Ishikawa (cell line): ENCODE results near the gene NHSL2.

Experiments
- CEBPB ChIP-seq: IDR thresholded peaks from 2 replicates; pipeline ENCODE4 v1.6.1; 2012
- CREB1 ChIP-seq: IDR thresholded peaks from 2 replicates; pipeline ENCODE4 v1.6.1; 2012; ENCODE audit warnings: low read depth
- EGR1 ChIP-seq: IDR thresholded peaks from 2 replicates; pipeline ENCODE4 v1.6.1; 2012
- EP300 ChIP-seq: IDR thresholded peaks from 2 replicates; pipeline ENCODE4 v1.6.1; 2012; ENCODE audit warnings: borderline replicate concordance
- FOXM1 ChIP-seq: IDR thresholded peaks from 2 replicates; pipeline ENCODE4 v1.6.1; 2012; ENCODE audit warnings: low read depth, borderline replicate concordance
- NFIC ChIP-seq: IDR thresholded peaks from 2 replicates; pipeline ENCODE4 v1.6.1; 2012
- RAD21 ChIP-seq: IDR thresholded peaks from 2 replicates; pipeline ENCODE4 v1.6.1; 2012; ENCODE audit warnings: low read depth
- TAF1 ChIP-seq: IDR thresholded peaks from 2 replicates; pipeline ENCODE4 v1.6.1; 2012; ENCODE audit warnings: low read depth, mild to moderate bottlenecking
- TCF12 ChIP-seq: IDR thresholded peaks from 2 replicates; pipeline ENCODE4 v1.6.1; 2012; ENCODE audit warnings: low read depth
- TEAD4 ChIP-seq: IDR thresholded peaks from 2 replicates; pipeline ENCODE4 v1.6.1; 2012
- YY1 ChIP-seq: IDR thresholded peaks from 2 replicates; pipeline ENCODE4 v1.6.1; 2012; ENCODE audit warnings: low read depth
- ZBTB7A ChIP-seq: IDR thresholded peaks from 2 replicates; pipeline ENCODE4 v1.6.1; 2012; ENCODE audit warnings: low read depth
- TF ChIP-seq, protein P1 (sequence below): IDR thresholded peaks from 2 replicates; pipeline ENCODE4 v1.6.1; 2012
- TF ChIP-seq, protein P2 (sequence below): IDR thresholded peaks from 2 replicates; pipeline ENCODE4 v1.6.1; 2012
- TF ChIP-seq, protein P3 (sequence below): IDR thresholded peaks from 2 replicates; pipeline ENCODE4 v1.6.1; 2012; ENCODE audit warnings: low read depth, mild to moderate bottlenecking

Gene NHSL2

DNA sequence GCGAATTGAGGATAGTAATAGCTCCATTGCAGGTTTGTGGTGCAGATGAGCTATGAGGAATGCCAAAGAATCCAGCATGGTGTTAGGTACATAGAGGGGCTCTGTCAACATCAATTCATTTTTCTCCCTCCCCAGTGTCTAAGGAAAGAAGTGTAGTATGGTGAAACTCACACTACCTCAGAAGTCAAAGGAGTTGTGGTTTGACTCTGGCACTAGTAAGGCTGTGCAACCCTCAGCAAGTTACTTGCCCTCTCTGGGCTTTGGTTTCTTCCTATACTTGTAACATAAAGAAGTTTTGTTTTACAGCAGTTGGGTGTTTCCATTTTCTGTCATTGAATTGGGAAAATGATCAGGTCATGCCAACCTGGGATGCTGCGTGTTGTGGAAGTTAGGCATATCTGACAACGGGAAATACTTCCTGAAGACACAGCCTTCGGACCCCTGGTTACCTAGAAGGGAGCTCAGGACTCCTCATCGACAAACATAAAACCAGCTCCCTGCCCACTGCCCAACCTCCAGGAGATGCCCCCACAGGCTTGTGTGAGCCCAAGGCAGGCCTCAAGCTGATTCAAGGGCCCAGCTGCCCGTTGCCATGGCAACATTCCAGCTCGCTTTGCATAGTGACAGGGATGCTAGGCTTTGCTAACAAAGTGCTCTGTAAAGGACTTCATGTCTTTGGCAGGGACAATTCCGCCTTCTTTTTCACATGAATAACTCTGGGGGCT is 149.7 kb downstream of the NHSL2 start:
- TF ChIP-seq YY1 (no peak), NFIC (no peak), TEAD4 (no peak), FOXM1 (no peak), EGR1 (no peak), CREB1 (no peak), TCF12 (no peak), TAF1 (no peak), ZBTB7A (no peak), EP300 (no peak), RAD21 (no peak), CEBPB (no peak)
- TF ChIP-seq, protein P1, sequence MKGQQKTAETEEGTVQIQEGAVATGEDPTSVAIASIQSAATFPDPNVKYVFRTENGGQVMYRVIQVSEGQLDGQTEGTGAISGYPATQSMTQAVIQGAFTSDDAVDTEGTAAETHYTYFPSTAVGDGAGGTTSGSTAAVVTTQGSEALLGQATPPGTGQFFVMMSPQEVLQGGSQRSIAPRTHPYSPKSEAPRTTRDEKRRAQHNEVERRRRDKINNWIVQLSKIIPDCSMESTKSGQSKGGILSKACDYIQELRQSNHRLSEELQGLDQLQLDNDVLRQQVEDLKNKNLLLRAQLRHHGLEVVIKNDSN: no peak
- TF ChIP-seq, protein P2, sequence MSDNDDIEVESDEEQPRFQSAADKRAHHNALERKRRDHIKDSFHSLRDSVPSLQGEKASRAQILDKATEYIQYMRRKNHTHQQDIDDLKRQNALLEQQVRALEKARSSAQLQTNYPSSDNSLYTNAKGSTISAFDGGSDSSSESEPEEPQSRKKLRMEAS: no peak
- TF ChIP-seq, protein P3, sequence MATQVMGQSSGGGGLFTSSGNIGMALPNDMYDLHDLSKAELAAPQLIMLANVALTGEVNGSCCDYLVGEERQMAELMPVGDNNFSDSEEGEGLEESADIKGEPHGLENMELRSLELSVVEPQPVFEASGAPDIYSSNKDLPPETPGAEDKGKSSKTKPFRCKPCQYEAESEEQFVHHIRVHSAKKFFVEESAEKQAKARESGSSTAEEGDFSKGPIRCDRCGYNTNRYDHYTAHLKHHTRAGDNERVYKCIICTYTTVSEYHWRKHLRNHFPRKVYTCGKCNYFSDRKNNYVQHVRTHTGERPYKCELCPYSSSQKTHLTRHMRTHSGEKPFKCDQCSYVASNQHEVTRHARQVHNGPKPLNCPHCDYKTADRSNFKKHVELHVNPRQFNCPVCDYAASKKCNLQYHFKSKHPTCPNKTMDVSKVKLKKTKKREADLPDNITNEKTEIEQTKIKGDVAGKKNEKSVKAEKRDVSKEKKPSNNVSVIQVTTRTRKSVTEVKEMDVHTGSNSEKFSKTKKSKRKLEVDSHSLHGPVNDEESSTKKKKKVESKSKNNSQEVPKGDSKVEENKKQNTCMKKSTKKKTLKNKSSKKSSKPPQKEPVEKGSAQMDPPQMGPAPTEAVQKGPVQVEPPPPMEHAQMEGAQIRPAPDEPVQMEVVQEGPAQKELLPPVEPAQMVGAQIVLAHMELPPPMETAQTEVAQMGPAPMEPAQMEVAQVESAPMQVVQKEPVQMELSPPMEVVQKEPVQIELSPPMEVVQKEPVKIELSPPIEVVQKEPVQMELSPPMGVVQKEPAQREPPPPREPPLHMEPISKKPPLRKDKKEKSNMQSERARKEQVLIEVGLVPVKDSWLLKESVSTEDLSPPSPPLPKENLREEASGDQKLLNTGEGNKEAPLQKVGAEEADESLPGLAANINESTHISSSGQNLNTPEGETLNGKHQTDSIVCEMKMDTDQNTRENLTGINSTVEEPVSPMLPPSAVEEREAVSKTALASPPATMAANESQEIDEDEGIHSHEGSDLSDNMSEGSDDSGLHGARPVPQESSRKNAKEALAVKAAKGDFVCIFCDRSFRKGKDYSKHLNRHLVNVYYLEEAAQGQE: no peak

DNA sequence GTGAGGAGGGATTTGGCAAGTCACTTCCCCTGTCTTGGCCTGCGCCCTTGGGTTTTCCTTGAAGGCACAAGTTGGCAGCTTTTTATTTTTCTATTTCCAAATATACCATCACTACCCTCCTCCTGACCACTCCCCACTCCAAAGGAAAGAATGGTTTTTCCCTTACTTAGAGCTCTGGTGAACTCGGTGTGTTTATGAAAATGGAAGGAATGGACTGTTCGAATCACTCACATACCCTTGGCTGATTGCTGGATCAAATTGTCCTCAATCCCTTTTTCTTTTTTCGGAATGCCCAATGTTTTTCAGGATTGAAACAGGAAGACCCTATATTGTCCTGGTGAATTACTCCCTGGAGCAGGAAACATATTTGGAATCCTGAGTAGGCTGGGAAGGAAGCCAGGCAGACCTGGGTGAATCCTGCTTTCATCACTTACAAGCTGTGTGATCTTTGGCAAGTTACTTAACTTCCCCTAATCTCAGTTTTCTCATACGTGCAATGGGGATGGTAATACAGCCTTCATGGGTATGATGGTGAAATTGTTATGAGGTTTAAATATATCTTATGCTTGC is 150.4 kb downstream of the NHSL2 start:
- no peak for TF ChIP-seq NFIC
- TF ChIP-seq ZBTB7A: no peak
- no peak for TF ChIP-seq EP300
- TF ChIP-seq, protein P2: no peak
- TF ChIP-seq CREB1: no peak
- TF ChIP-seq CEBPB: no peak
- TF ChIP-seq TCF12: no peak
- no peak for TF ChIP-seq TEAD4
- no peak for TF ChIP-seq TAF1
- TF ChIP-seq, protein P1: no peak
- no peak for TF ChIP-seq RAD21
- TF ChIP-seq FOXM1: no peak
- TF ChIP-seq EGR1: no peak
- TF ChIP-seq YY1: no peak
- TF ChIP-seq, protein P3: no peak

DNA sequence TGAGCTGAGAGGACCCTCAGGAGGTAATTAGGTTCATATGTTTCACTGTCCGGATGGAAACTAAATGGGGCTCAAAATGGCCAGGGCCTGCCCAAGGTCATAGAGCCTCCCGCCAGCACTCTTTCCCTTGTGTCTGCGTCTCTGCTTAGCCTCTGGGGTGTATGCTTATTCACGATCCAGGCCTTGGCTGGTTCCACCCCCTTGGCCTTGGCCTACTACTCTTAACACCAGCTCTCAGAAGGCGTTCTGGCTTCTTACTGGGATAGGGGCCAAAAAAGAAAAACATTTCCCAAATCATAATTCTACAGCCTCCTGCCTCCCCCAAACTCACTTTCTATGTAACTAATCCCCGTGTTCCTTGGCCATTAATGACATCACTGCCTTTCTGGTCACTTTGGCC is 152.3 kb downstream of the NHSL2 start:
- no peak for TF ChIP-seq TEAD4
- TF ChIP-seq, protein P1: no peak
- no peak for TF ChIP-seq FOXM1
- no peak for TF ChIP-seq CREB1
- no peak for TF ChIP-seq RAD21
- TF ChIP-seq ZBTB7A: no peak

DNA sequence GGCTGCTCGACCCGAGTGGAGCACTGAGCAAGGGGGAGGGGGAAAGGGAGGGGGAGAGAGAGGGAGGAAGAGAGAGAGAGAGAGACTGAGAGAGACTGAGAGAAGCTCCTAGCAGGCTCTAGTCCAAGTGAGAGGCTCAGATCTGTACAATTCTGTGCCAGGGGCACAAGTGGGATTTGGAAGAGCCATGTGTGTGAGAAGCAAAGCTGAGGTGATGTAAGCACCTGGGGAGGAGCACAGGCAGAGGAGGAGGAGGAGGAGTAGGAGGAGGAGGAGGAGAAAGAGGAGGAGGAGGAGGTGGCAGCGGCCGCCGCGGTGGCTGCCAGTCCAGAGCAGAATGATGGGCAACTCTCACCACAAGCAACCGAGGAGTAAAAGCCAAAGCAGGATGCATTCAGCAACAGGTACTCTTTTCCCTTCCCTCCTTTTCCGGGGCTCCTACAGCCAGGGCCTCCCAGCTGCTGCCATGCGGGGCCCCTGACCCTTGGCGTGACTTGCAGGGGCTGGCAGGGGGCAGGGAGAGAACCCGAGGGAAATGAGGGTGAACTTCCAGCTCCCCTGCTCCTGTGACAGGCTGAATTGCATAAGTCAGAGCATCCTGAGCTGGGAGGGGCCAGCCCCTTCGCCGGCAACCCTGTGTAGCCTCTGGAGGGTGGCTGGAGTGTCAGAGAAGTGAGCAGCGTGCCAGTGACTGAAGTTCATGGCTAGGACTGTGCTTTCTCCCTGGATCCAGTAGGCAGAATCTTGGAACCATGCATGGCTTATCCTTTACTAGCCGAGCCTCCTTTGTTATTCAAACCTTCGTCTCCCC is 158.9 kb downstream of the NHSL2 start:
- TF ChIP-seq CEBPB (no peak), TAF1 (no peak), NFIC (no peak), TEAD4 (no peak), RAD21 (no peak), YY1 (no peak), TCF12 (no peak), FOXM1 (no peak), EP300 (no peak), EGR1 (no peak), ZBTB7A (no peak), CREB1 (no peak)
- TF ChIP-seq, protein P3: no peak
- TF ChIP-seq, protein P2: no peak
- TF ChIP-seq, protein P1: no peak
